Activated naive CD8-positive, alpha-beta T cell treated with anti-CD3 and anti-CD28 coated beads, Interleukin-2, amount 10 ng/mL, durations not matched to agents 7 days and 5 days (primary cell): ENCODE data around the gene MALT1. TPM values are rescaled to one million over a fixed set of nuclear protein-coding genes. Genes with fewer than 3 reads are reported as not detected.

Experiments used
- ATAC-seq: fragments of 150-1000 bp; cut with Tn5 transposase; one replicate; pipeline ENCODE4 v1.10.0; 2021; ENCODE audit warnings: low read depth, moderate library complexity
- POLR2A ChIA-PET: fragments of 350-600 bp; sonication (Branson Sonifier 250); formaldehyde crosslinking; loops from one replicate; lab custom pipeline; 2021; ENCODE audit warnings: antibody characterized with exemption; lab: Charles Lee
- DNase-seq: peaks from one replicate; pipeline ENCODE4 v3.0.0; 2021
- H3K27ac Mint-ChIP-seq: one replicate; pipeline ENCODE4 v1.8.0; 2022; ENCODE audit warnings: mild to moderate bottlenecking, mixed read lengths
- H3K27me3 Mint-ChIP-seq: one replicate; pipeline ENCODE4 v1.8.0; 2022; ENCODE audit warnings: mild to moderate bottlenecking, moderate library complexity, mixed read lengths
- H3K36me3 Mint-ChIP-seq: one replicate; pipeline ENCODE4 v1.8.0; 2021; ENCODE audit warnings: mild to moderate bottlenecking, mixed read lengths
- H3K4me1 Mint-ChIP-seq: one replicate; pipeline ENCODE4 v1.8.0; 2021; ENCODE audit warnings: mixed read lengths
- H3K4me3 Mint-ChIP-seq: one replicate; pipeline ENCODE4 v1.8.0; 2022; ENCODE audit warnings: mild to moderate bottlenecking, moderate library complexity, mixed read lengths
- H3K9me3 Mint-ChIP-seq: one replicate; pipeline ENCODE4 v1.8.0; 2021; ENCODE audit warnings: mixed read lengths
- total RNA-seq, 2 experiments: library from RNA; stranded (reverse); gene quantifications; one replicate each; pipeline ENCODE4 v1.2.3, GENCODE V29; 2021

MALT1 gene
- total RNA-seq, 2 experiments from 2014 or later = 68.6 to 71.6 TPM

DNA sequence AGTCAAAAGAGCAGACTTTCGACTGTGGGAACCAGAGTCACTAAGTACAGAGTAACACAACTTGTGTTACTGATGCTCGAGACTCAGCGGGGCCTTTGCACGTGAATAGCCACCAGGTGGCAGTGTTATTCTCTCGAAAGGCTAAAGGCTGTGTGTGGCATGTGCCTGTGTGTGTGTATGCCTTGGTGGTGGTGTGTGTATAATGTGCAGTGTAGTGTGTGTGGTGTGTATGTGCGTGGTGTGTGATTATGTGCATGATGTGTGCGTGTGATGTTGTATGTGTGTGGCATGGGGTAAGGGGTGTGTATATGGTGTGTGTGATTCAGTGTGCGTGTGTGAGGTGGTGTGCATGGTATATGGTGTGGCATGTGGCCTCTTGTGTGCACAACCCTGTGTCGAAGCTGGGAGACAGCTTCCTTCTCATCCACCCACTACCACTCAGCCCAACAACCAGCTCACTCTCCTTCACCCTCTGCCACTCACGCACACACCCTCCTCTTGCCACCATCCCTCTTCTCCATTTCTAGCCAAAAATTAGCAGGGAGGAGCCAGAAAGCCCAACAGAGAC, 110.4 kb downstream of the MALT1 start:
- DNase-seq = peak; percentile 57
- H3K27ac Mint-ChIP-seq = no peak overlapping the region
- no peaks in the 10 kb centered on the region for H3K36me3 Mint-ChIP-seq
- no peak overlapping the region for H3K4me3 Mint-ChIP-seq
- H3K9me3 Mint-ChIP-seq = no peaks in the 10 kb centered on the region
- H3K4me1 Mint-ChIP-seq = no peaks in the 10 kb centered on the region
- POLR2A ChIA-PET = no interaction called here
- ATAC-seq = peak; percentile 83
- H3K27me3 Mint-ChIP-seq = peaks cover 14% of the 10 kb centered on the region

DNA sequence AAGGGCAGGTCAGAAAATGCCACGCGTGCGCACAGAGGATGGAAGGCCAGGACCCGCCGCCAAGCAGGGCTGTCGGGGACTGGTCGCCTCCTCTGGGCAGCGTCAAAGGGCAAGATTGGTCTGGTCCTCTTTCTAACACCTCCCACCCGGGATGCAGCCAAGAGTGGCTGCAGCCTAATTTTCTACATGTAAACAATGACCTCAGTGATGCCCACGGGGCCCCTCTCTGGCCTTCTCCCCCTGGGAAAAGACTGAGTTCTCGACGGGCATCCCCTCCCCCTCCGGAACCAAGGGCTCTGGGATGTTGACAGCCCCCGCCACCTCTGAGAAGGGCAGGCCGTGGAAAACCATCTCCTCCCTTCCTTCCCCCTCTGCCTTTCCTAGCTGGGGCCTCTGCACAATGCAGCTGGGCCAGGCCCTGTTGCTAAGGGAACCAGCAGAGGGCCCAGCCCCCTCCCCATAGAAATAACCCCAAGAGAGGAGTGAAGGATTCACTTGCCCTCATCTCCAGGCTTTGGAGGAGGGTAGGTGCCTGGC, 113.4 kb downstream of the MALT1 start:
- Mint-ChIP-seq H3K27me3 (peaks cover 12% of the 10 kb centered on the region), H3K4me1 (no peaks in the 10 kb centered on the region), H3K9me3 (no peaks in the 10 kb centered on the region), H3K36me3 (no peaks in the 10 kb centered on the region), H3K4me3 (no peak overlapping the region), H3K27ac (no peak overlapping the region)
- ATAC-seq (no peak), DNase-seq (no peak)
- POLR2A ChIA-PET = no interaction called here

DNA sequence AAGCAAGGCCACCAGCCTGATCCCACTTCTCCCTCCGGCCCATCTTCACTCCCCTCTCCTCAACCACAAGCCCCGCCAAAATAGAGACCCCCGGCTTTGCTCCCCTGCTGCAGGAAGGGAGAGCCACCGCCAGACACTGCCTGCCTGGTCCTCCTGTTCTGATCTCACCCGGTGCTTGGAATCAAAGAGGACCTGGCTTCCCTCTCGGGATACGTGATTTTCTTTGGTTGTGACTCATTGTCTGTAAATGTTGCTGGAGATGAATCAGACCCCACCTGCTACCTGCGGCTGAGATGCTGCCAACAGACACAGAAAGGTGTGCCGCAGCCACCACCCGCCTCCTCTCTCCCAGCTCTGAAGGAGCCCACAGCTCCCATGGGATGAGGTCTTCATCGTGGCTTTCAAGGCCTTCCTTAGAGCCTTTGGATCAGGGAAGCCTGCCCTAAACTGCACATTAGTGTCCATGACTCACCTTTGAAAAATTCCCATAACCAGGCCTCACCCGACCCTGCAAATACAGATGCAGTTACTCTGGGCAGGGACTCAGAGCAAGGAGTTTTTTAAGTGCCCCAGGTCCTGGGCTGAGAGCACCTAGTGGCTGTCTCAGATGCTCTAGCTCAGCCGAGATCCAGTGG, 114.0 kb downstream of the MALT1 start:
- no peaks in the 10 kb centered on the region for H3K9me3 Mint-ChIP-seq

DNA sequence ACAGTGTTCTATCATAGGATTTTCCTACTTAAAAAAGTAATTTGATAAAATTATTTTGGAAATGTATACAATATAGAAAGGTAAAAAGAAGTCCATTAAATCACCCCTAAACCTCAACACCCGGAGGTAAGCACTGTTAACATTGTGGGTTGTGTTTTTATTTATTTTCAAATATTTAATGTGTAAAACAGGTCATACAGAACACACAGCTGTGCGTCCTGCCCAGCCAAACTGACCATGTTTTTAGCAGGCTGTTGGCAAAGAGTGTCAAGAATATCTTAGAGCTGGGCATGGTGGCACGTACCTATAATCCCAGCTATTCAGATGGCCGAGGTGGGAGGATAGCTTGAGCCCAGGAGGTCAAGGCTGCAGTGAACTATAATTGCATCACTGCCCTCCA, 114.6 kb downstream of the MALT1 start:
- Mint-ChIP-seq H3K27me3 (peaks cover 12% of the 10 kb centered on the region), H3K36me3 (no peaks in the 10 kb centered on the region), H3K27ac (no peak overlapping the region), H3K9me3 (no peaks in the 10 kb centered on the region), H3K4me1 (no peaks in the 10 kb centered on the region), H3K4me3 (no peak overlapping the region)
- POLR2A ChIA-PET = no interaction called here
- no peak for ATAC-seq
- no peak for DNase-seq

More for the DNA sequence above, 114.0 kb downstream of the MALT1 start:
- no peak for ATAC-seq
- no peak for DNase-seq
- no peaks in the 10 kb centered on the region for H3K4me1 Mint-ChIP-seq
- no peaks in the 10 kb centered on the region for H3K36me3 Mint-ChIP-seq
- H3K4me3 Mint-ChIP-seq = no peak overlapping the region
- peaks cover 12% of the 10 kb centered on the region for H3K27me3 Mint-ChIP-seq
- no peak overlapping the region for H3K27ac Mint-ChIP-seq
- POLR2A ChIA-PET = no interaction called here

DNA sequence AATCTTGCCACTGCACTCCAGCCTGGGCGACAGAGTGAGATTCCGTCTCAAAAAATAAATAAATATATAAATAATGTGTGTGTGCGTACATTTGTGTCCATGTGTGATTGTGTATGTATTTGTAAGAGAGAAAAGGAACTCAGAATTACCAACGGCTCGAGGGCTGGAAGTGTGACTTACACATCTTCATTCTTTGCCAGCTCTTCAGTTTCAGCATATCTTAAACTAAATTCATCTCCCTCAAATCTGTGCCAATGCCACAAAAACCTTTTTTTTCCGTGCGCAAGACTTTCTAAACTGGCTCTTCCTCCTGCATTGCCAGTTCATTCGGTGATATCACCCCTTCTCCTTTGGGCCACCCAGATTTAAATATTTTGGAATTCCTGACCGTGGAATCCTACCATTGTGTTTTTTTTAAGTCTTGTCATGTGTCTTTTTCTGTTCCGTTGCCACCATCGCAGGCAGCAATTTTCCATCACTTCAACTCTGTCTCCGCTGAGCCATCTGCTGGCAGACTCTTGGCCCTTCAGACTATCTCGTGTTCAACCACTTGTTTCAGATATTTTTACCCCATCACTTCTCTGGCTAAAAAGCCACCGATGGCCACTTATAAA, 116.4 kb downstream of the MALT1 start:
- no peak for ATAC-seq
- H3K36me3 Mint-ChIP-seq = no peaks in the 10 kb centered on the region
- no peak overlapping the region for H3K4me3 Mint-ChIP-seq
- H3K27me3 Mint-ChIP-seq = peaks cover 12% of the 10 kb centered on the region
- H3K4me1 Mint-ChIP-seq = peaks cover 3% of the 10 kb centered on the region
- POLR2A ChIA-PET = no interaction called here
- DNase-seq = no peak
- no peaks in the 10 kb centered on the region for H3K9me3 Mint-ChIP-seq
- H3K27ac Mint-ChIP-seq = no peak overlapping the region

DNA sequence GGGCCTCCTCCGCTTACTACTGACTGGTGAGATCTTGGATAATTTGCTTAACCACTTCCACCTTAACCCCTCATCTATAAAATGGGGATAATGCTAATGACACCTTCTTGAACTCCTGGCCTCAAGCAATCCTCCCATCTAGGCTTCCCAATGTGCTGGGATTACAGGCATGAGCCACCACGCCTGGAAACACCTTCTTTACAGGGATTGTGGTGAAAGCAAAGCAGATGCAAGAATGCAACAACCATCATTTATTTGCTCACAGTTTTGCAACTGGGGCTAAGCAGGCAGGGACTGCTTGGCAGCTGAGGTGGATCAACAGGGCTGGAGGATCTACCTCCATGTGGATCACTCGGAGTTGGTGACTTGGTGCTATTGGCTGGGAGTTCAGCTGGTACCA, 117.2 kb downstream of the MALT1 start:
- peaks cover 3% of the 10 kb centered on the region for H3K4me1 Mint-ChIP-seq

DNA sequence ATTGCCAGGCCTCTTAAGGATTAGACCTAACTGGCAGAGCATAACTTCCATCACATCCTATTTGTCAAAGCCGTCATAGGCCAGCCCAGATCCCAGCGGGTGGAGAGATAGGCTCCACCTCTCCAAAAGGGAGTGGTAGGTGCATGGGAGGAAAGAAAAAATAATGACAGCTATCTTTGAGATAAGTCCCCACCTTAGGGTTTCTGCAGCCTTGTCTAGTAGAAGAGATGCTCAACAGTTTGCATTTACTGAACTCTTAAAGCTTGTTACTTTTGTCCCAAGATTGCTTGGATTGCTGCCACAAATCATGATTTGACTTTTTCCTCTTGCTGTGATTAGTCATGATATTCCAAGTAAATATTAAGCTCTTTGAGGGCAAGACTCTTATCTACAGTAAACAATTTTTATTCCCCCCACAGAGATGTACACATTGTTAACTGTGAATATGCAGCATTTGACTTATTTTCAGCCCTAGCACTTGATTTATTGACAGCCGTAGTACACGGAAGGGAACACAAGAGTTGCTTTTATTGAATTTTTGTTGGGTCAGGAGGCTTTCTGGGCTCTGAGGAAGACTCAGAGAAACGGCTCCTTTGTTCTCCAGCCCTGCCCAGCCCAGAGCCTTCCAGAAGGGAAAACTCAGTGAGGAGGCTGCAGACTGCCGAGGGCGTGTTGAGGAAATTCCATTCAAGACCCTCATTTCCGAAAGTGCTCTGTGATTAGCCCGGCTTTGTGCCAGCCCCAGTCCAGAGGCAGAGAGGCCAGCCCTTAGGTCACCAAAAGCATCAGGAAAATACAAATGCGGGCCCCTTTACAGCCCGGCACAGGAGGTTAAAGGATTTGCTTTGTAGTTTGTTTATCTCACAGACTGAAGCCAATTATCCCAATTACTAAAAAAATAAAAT, 118.0 kb downstream of the MALT1 start:
- Mint-ChIP-seq H3K27ac (no peak overlapping the region), H3K27me3 (peaks cover 9% of the 10 kb centered on the region), H3K4me3 (no peak overlapping the region), H3K9me3 (no peaks in the 10 kb centered on the region), H3K4me1 (peaks cover 3% of the 10 kb centered on the region), H3K36me3 (no peaks in the 10 kb centered on the region)
- no peak for ATAC-seq
- no peak for DNase-seq
- POLR2A ChIA-PET = no interaction called here

More for the DNA sequence above, 117.2 kb downstream of the MALT1 start:
- POLR2A ChIA-PET = no interaction called here
- no peak for DNase-seq
- H3K9me3 Mint-ChIP-seq = no peaks in the 10 kb centered on the region
- H3K27ac Mint-ChIP-seq = no peak overlapping the region
- ATAC-seq = no peak
- peaks cover 9% of the 10 kb centered on the region for H3K27me3 Mint-ChIP-seq
- no peaks in the 10 kb centered on the region for H3K36me3 Mint-ChIP-seq
- H3K4me3 Mint-ChIP-seq = no peak overlapping the region

DNA sequence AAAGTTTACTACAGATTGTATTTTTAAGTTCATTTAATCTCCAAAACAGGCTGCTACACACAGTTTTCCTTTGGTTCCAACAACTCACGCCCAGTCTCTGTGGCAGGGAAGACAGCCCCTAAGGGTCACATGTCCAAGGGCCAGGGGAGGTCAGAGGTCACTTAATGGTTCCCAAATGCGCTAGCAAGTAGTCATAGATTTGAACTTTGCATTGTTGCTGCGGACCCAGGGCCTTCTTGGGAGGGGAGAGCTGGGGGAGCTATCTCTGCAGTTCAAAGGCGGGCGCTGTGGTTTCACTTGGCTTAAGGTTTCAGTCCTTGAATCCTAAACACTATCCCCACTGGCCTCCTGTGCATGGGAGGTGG, 118.6 kb downstream of the MALT1 start:
- ATAC-seq (no peak), DNase-seq (no peak)
- POLR2A ChIA-PET = no interaction called here
- Mint-ChIP-seq H3K9me3 (no peaks in the 10 kb centered on the region), H3K4me1 (peaks cover 3% of the 10 kb centered on the region), H3K27me3 (peaks cover 8% of the 10 kb centered on the region), H3K36me3 (no peaks in the 10 kb centered on the region), H3K4me3 (no peak overlapping the region), H3K27ac (no peak overlapping the region)

DNA sequence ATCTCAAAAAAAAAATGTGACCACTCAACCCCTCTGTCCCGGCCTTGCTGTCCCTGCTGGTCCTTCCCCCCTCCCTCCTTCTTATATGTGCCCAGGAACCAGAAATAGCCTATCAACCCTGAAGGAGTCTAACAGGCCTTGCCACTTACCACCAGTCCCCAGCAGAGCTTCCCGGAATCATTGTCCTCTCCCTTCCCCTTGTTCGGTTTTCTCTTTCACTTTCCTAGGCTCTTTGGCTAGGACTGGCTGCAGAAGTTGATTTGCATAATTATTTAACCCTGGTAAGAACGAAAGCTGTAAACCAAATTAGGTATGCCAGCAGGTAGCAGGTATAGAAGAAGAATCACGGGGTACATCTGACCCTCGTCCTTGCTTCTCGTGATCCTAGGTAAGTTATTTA, 120.8 kb downstream of the MALT1 start:
- no peak overlapping the region for H3K27ac Mint-ChIP-seq
- H3K9me3 Mint-ChIP-seq = no peaks in the 10 kb centered on the region
- no peaks in the 10 kb centered on the region for H3K36me3 Mint-ChIP-seq
- POLR2A ChIA-PET = no interaction called here
- H3K27me3 Mint-ChIP-seq = peaks cover 11% of the 10 kb centered on the region
- no peak overlapping the region for H3K4me3 Mint-ChIP-seq
- no peak for DNase-seq
- ATAC-seq = no peak
- peaks cover 3% of the 10 kb centered on the region for H3K4me1 Mint-ChIP-seq

DNA sequence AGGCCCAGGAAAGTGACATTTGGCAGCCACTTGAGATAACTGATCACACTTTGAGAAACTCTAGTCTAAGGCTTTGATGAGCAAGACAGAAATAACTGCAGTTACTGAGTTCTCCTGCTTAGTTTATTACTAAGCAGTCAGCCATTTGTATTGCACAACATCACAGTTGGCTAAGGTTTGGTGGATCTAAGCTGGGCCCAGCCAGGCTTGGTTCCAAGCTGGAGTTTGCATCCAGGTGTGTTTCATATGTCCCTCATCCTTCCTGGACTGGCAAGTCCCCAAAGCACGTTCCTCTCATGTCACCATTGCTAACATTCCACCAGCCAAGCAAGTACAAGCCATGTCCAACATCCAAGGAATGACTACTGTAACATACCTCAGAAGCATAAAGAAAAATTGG, 122.1 kb downstream of the MALT1 start:
- Mint-ChIP-seq H3K9me3 (no peaks in the 10 kb centered on the region), H3K27me3 (peaks cover 8% of the 10 kb centered on the region), H3K4me3 (no peak overlapping the region), H3K36me3 (no peaks in the 10 kb centered on the region), H3K4me1 (peaks cover 3% of the 10 kb centered on the region), H3K27ac (no peak overlapping the region)
- ATAC-seq = no peak
- POLR2A ChIA-PET = no interaction called here
- no peak for DNase-seq

DNA sequence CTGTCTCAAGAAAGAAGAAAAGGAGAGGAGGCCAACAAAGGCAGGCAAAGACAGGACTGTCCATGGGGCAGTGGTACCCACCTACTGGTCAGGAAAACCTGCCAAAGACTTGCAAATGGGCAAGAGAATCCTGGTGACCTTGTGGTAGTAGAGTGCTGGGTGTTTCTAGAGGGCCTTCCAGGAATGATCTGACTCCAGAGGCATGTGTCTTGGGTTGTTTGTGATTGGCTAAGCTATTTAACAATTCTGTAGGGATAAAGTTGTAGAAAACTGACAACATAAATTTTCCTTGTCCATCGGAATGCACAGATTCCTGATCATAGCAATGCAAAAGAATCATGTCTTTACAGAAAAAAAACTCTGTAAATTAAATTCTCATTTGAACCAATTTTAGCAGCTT, 125.0 kb downstream of the MALT1 start:
- Mint-ChIP-seq H3K4me1 (peaks cover 3% of the 10 kb centered on the region), H3K27ac (no peak overlapping the region), H3K9me3 (no peaks in the 10 kb centered on the region), H3K27me3 (peaks cover 19% of the 10 kb centered on the region), H3K36me3 (no peaks in the 10 kb centered on the region), H3K4me3 (no peak overlapping the region)
- POLR2A ChIA-PET = no interaction called here
- no peak for DNase-seq
- ATAC-seq = no peak

DNA sequence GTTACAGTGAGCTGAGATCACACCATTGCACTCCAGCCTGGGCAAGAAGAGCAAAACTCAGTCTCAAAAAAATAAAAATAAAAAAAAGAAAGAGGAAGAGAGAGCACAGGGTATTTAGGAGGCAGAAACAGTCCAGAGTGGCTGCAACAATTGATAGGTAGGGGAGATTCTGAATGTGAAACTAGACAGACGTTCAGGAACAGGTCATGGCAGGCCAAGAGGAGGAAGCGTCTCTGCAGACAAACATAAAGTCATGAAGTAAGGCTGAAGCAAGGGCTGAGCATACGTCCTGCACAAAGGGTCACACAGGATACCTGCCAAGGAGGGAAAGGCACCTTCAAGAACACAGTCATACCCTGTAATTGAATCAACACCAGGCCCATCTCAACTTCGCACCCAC, 129.3 kb downstream of the MALT1 start:
- Mint-ChIP-seq H3K4me3 (no peak overlapping the region), H3K9me3 (no peaks in the 10 kb centered on the region), H3K27ac (no peak overlapping the region), H3K27me3 (peaks cover 45% of the 10 kb centered on the region), H3K36me3 (no peaks in the 10 kb centered on the region), H3K4me1 (no peaks in the 10 kb centered on the region)
- DNase-seq (no peak), ATAC-seq (no peak)
- POLR2A ChIA-PET = no interaction called here

DNA sequence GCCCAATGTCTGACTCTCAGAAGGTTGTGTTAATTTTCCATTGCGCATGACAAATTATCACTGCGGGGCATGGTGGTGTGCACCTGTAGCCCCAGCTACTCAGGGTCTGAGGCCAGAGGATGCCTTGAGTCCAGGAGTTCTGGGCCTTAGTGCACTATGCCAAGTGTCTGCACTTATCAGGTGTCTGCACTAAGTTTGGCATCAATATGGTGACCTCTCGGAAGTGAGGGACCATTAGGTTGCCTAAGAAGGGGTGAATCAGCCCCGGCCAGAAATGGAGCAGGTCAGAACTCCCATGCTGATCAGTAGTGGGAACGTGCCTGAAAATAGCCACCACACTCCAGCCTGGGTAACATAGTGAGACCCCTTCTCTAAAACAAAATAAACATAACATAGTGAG, 131.7 kb downstream of the MALT1 start:
- H3K9me3 Mint-ChIP-seq = no peaks in the 10 kb centered on the region
- ATAC-seq = no peak
- no peak for DNase-seq
- peaks cover 56% of the 10 kb centered on the region for H3K27me3 Mint-ChIP-seq
- H3K27ac Mint-ChIP-seq = no peak overlapping the region
- no peak overlapping the region for H3K4me3 Mint-ChIP-seq
- H3K4me1 Mint-ChIP-seq = no peaks in the 10 kb centered on the region
- H3K36me3 Mint-ChIP-seq = no peaks in the 10 kb centered on the region
- POLR2A ChIA-PET = no interaction called here
